ENCODE measurements around the gene OR10J5. TPM values are rescaled to one million over a fixed set of nuclear protein-coding genes. Genes with fewer than 3 reads are reported as not detected.

Gene OR10J5
- total and polyA plus RNA-seq, 2 experiments from 2014 or later: not detected

Other genes starting within 250 kb of the OR10J5 start
- gene FCER1A, start 233.7 kb downstream of the OR10J5 start, total RNA-seq: not detected in 2 replicates
- not detected in 2 replicates for gene FCER1A, start 233.7 kb downstream of the OR10J5 start, polyA plus RNA-seq
- not detected in 2 replicates for gene OR10J4, start 103.8 kb downstream of the OR10J5 start, total RNA-seq
- not detected in 2 replicates for gene OR10J4, start 103.8 kb downstream of the OR10J5 start, polyA plus RNA-seq
- gene OR10J1, start 96.3 kb downstream of the OR10J5 start, total RNA-seq: not detected in 2 replicates
- not detected in 2 replicates for gene OR10J1, start 96.3 kb downstream of the OR10J5 start, polyA plus RNA-seq
- gene APCS, start 51.8 kb upstream of the OR10J5 start, total RNA-seq: 1.2 TPM in 1 of 2 replicates, not detected in the other
- 0.68 and 4.0 TPM in 2 replicates for gene APCS, start 51.8 kb upstream of the OR10J5 start, polyA plus RNA-seq
- not detected in 2 replicates for gene CRP, start 178.6 kb upstream of the OR10J5 start, total RNA-seq
- gene CRP, start 178.6 kb upstream of the OR10J5 start, polyA plus RNA-seq: not detected in 2 replicates
- gene DUSP23, start 245.0 kb upstream of the OR10J5 start, total RNA-seq: 17.2 and 22.8 TPM in 2 replicates
- 39.5 and 44.6 TPM in 2 replicates for gene DUSP23, start 245.0 kb upstream of the OR10J5 start, polyA plus RNA-seq